Small intestine (tissue), 4 donors: ENCODE data around the gene SLC32A1. TPM values are rescaled to one million over a fixed set of nuclear protein-coding genes. Genes with fewer than 3 reads are reported as not detected.

Experiments used
- polyA plus RNA-seq, 4 donors: library from polyadenylated mRNA; stranded (reverse) in 3 of 4; unstranded in 1 of 4; fragments of 200-250 nt in 3 of 4; fragments of 120-200 nt in 1 of 4; gene quantifications; one replicate each; pipeline versions ENCODE4 v1.2.1 to v1.2.3, GENCODE V29; 2013
- donor health status: healthy with polysubstance abuse.
- donor health status: Bipolar disorder and iron deficiency.
- donor health status: healthy.

The SLC32A1 gene
- polyA plus RNA-seq, 4 donors: 0.18 TPM; not detected in 3

Other genes starting within 250 kb of the SLC32A1 start
- not detected for gene ADIG, start 143.3 kb upstream of the SLC32A1 start, polyA plus RNA-seq
- under 1 TPM in 2 of 4 donors, not detected in 2; 0.01 to 0.06 TPM for gene ARHGAP40, start 122.7 kb upstream of the SLC32A1 start, polyA plus RNA-seq
- 1 to 10 TPM; 4.7 to 7.9 (median 6.8) TPM for gene ACTR5, start 24.0 kb downstream of the SLC32A1 start, polyA plus RNA-seq
- 10 to 100 TPM in 1 of 4 donors, 1 to 10 TPM in 2, under 1 TPM in 1; 0.89 to 11.9 (median 3.7) TPM for gene PPP1R16B, start 81.2 kb downstream of the SLC32A1 start, polyA plus RNA-seq
- gene FAM83D, start 201.9 kb downstream of the SLC32A1 start, polyA plus RNA-seq: 10 to 100 TPM in 1 of 4 donors, 1 to 10 TPM in 3; 1.1 to 11.6 (median 4.5) TPM
- 10 to 100 TPM in 1 of 4 donors, 1 to 10 TPM in 3; 6.5 to 10.8 (median 8.5) TPM for gene DHX35, start 237.9 kb downstream of the SLC32A1 start, polyA plus RNA-seq